Esophagus mucosa (tissue), 1 donor: ENCODE data around the gene LDAF1. TPM values are rescaled to one million over a fixed set of nuclear protein-coding genes. Genes with fewer than 3 reads are reported as not detected.
"Not testable (repeated sequence)": the region's sequence is repeated elsewhere in the genome, so short reads cannot be mapped to it uniquely, and the experiment has no call there.

ENCODE experiments used
- ATAC-seq: fragments of 200-7000 bp; cut with Tn5 transposase; one replicate; pipeline ENCODE4 v1.9.1; 2020
- total RNA-seq: library from RNA; stranded (reverse); gene quantifications from one replicate; pipeline ENCODE4 v1.2.4, GENCODE V29; 2023
- donor health status: DM: yes; HTN: yes; CAD: no.

LDAF1 gene
- 62.3 TPM for total RNA-seq

DNA sequence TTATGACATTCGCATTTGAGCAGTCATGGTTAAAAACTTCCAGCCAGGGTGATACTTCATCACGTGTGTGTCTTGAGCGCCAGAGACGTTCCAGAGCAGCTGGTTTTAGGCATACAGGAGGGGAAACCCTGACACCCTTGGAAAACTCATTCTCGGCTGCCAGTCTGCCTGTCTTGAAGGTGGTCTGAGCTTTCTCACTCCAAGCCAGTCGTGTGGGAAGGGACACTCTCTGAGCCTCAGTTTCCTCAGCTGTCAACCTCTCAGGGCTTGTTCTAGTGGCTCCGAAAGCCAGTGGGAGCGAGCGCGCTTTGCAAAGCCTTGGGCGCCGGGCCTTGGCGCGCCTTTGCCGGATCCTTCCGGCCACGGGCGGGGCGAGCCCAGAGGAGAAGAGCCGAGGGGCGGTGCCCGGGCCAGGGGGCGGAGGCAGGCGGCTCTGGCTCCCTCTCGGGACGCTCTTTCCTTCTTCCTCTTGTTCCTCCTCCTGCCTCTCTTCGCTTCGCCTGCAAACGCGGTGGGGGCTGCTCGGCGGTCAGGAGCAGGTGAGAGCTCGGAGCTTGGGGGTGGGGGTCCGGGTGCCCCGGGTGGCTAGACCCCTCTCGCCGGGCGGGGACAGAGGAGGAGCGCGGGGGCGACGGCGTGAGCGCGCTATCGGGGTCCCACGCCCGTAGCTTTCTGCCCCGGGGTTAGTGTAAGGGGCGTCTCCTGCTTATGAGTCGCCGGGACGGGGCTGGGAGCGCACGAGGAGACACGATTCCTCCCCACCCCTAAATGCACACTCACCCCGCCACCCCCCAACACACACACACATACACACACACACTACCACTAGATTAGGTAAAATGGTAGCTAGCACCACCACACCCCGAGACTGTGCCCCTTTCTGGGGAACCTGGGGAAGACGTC is at the start of gene LDAF1:
Gene LDAF1 (plus strand): TSS at position 467 of the 903 bp plus-strand sequence. CDS start 2,509 bp downstream, outside the sequence.
- ATAC-seq = peak; percentile 93

- ATAC-seq = not testable (repeated sequence)
These were observed 42.9 kb upstream of the LDAF1 start for GRCh38 chr16:21115551-21115950.

DNA sequence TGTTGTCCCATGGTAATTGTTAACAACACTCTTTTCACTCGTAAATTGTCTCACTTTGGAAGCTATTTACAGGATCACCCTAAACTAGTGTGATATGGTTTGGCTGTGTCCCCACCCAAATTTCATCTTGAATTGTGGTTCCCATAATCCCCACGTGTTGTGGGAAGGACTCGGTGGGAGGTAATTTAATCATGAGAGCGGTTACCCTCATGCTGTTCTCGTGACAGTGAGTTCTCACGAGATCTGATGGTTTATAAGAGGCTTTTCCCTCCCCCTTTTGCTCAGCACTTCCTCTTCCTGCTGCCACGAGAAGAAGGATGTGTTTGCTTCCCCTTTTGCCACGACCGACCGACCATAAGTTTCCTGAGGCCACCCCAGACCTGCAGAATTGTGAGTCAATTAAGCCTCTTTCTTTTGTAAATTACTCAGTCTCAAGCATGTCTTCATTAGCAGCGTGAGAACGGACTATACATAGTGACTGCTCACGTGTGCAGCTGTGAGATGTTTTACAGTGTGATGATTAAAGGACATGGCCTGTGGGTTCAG is 42.3 kb upstream of the LDAF1 start:
- ATAC-seq = no peak

- ATAC-seq = no peak
These were observed 40.9 kb upstream of the LDAF1 start for GRCh38 chr16:21117567-21117966.

GRCh38 chr16:21120976-21121520 is 37.4 kb upstream of the LDAF1 start:
- ATAC-seq = no peak

GRCh38 chr16:21125191-21125590 is 33.3 kb upstream of the LDAF1 start:
- ATAC-seq = no peak

DNA sequence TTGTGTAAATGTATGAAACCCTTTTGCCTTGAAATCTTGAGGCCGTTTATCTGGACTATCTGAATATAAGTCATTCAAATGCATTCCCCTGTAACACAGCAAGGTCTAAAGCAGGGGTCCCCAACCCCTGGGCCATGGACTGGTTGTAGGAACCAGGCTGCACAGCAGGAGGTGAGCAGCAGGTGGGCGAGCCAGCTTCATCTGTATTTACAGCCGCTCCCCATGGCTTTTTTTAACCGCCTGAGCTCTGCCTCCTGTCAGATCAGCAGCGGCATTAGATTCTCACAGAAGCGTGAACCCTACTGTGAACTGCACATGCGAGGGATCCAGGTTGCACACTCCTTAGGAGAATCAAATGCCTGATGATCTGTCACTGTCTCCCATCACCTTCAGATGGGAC is 32.0 kb upstream of the LDAF1 start:
- no peak for ATAC-seq

DNA sequence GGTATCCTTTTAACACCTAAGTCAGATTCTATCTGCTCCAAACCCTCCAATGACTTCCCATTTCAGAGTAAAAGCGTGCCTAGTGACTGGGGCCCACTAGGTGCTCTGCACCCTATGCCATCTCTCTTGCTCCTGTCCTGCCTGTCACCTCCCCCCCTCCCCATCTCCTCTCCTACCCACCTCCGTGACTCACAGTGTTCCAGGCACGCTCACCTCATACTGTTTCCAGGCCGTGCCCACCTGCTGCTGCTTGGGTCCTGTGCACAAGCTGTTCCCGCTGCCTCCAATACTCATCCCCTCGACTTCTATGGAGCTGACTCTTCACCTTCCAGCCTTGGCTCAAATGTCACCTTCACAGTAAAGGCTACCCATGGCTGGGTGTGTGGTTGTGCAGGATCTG is 29.5 kb upstream of the LDAF1 start:
- no peak for ATAC-seq

DNA sequence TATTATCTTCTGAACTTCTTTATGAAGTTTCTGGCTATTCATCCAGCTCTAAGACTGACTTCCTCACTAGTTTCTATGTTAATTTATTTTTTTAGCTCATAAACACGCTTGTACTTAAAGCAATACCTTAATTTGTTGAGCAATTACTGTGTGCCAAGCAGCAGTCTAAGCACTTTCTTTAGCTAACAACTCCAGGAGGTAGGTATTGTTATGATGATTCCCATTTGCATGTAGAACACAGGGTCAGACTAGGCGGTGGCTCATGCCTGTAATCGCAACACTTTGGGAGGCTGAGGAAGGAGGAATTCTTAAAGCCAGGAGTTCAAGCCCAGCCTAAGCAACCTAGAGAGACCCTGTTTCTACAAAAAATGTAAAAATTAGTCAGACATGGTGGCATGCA is 27.7 kb upstream of the LDAF1 start:
- no peak for ATAC-seq

DNA sequence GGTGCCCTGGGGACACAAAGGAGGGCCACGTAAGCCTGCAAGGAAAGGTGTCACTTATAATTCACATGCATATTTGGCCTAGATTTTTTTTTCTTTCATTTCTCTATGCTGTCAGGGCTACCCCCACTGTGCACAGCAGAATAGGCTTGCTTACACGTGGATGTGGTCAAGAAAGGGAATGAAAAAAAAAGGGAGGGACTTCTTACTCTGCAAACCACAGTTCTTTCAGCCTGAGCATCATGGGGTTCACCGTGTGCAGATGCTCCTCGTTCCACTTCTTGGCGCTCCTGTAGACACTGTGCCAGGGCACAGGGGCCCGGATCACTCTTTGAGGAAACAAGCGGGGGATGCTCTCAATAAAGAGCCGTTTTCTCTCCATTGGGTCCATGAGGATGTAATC is 24.4 kb upstream of the LDAF1 start:
- no peak for ATAC-seq

- no peak for ATAC-seq
These were observed 12.7 kb upstream of the LDAF1 start for GRCh38 chr16:21145738-21146137.

DNA sequence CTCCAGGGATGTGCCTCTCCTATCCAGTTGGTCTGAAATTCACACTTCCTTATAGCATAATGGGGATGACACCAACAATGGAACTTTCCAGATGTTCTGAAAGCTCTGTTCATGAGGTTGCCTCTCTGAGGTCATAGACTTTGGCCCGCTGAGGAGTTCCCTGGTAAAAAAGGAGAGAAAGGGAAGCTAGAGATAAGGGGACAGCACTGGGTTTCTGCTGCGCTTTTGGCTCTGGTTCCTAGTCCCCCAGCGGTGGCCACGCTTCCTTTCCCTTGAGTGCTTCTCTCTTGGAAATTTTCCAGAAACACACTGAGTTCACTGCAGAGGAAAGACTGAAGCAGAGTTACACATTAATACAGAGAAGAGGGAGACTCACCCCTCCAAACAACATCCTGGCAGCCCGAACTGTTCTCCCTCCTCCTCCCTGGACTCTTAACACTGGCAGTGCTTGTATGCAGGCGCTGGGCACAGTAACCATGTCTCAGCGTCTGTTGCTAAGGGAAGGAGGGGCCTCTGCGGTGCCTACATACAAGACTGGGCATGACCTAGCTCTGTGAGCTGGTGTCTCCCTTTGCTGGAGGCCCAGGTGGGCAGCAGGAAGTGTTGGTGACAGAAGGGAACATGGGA is 8.0 kb upstream of the LDAF1 start, which contains the start of gene DNAH3:
Gene DNAH3 (minus strand): TSS at position 472 of the 627 bp plus-strand sequence. CDS start 527 bp downstream, outside the sequence.
- peak; percentile 85 for ATAC-seq

GRCh38 chr16:21152160-21153030 is 6.1 kb upstream of the LDAF1 start:
- not testable (repeated sequence) for ATAC-seq

GRCh38 chr16:21153124-21153729 is 5.2 kb upstream of the LDAF1 start:
- ATAC-seq = not testable (repeated sequence)

GRCh38 chr16:21156011-21156410 is 2.5 kb upstream of the LDAF1 start:
- not testable (repeated sequence) for ATAC-seq

GRCh38 chr16:21156767-21157467 is 1.6 kb upstream of the LDAF1 start:
- no peak for ATAC-seq

DNA sequence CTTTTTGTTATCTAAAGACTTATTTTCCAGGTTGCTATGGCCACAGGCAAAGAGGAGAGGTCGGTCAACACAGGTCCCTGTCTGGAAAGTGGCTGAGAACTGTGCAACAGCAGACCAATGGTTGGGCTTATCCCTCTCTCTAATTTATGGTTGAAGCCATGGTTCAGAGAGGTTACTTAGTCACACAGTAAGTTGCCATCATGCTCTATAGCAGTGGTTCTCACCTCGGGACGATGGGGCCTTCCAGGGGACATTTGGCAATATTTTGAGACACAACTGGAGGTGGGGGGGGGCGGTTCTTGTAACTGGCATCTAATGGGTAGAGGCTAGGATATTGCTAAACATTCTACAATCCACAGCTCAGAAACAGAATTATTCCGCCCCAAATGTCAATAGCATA is 842 bp upstream of the LDAF1 start:
- ATAC-seq = no peak

- peak; percentile 76 for ATAC-seq
These were observed 942 bp downstream of the LDAF1 start for GRCh38 chr16:21159281-21159951.

GRCh38 chr16:21160276-21160675 is 1.8 kb downstream of the LDAF1 start:
- no peak for ATAC-seq

DNA sequence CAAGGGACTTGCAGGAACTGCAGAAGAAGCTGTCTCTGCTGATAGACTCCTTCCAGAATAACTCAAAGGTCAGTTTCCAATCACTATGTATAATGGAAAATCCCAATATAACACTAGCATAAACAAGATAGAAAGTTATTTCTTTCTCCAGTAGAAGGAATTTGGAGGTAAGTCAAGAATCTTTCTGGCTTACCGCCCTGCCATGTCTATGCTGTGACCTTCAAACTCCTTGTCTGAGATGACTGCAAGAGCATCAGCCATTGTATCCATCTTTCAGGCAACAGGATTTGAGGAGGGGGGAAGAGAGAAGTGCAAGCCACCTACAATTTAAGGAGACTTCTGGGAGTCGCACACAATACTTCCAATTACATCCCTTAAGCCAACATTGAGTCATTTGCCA is 2.7 kb downstream of the LDAF1 start:
- no peak for ATAC-seq
